Adipose tissue (tissue), 3 donors: ENCODE data around the gene VPS13D. TPM values are rescaled to one million over a fixed set of nuclear protein-coding genes. Genes with fewer than 3 reads are reported as not detected.
"Not testable (repeated sequence)": the region's sequence is repeated elsewhere in the genome, so short reads cannot be mapped to it uniquely, and the experiment has no call there.

Source experiments
- H3K27ac ChIP-seq: one replicate; pipeline ENCODE4 v1.5.1; 2013; ENCODE audit warnings: low read depth, low read length
- WGBS, 3 donors: extraction: QIAGEN DNeasy Blood & Tissue Kit; methylation state at CpG; one replicate each; pipeline ENCODE4 v1.1.7; 2013; 5-methylcytosine and 5-hydroxymethylcytosine counted together
- polyA plus RNA-seq, 3 donors: library from polyadenylated mRNA; stranded (reverse); fragments of 200-250 nt; gene quantifications; one replicate each; pipeline ENCODE4 v1.2.3, GENCODE V29; 2013
- donor health status: healthy with polysubstance abuse.
- donor health status: Bipolar disorder and iron deficiency.
- donor health status: healthy.

Gene VPS13D
- polyA plus RNA-seq, 3 donors: 10.6 to 40.7 (median 23.4) TPM

DNA sequence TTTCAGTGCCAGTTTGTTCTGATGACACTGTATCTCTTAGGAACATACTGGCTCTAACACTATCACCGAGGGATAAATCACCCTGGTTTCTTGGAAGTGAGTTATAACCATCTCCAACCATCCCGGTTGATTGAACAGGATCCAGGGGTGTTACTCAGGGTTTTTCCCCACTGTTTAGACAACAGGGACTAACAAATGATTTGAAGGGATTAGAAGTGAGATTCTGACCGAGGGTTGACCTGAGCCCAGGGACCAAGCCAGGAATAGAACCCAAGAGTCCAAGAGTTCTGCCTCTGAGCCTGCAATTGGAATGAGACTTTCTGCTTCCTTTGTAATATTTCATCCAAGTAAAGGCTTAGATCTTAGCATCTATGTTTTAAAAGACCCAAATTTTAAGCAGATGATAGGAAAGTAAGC, 234.2 kb downstream of the VPS13D start:
- WGBS, 3 donors: 57 to 64% (median 62%) methylated on average over 3 of the region's 3 CpGs
- H3K27ac ChIP-seq: no peak overlapping the region

DNA sequence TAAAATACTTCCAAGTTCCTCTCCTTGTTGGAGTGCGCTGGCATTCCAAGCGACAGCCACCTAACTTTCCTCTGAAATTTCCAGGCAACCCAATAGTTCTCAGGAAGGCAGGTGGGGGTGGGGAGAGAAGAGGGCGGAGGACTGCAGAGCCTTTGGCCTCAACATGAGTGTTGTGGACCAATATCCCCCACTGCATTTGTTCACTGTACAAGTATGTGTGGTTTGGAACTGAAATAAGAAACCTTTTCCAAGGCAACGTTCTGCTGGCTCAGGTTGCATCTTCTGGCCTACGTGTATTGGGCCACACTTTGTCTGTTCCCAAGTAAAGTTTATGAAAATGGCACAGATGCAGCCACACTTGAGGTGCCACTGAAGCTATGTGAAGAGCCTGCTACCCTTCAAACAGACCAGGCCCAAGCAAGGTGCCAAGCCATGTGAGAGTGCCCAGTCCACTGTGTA, 234.8 kb downstream of the VPS13D start:
- H3K27ac ChIP-seq: no peak overlapping the region
- WGBS, 3 donors: 48 to 62% (median 62%) methylated on average over 5 of the region's 5 CpGs

DNA sequence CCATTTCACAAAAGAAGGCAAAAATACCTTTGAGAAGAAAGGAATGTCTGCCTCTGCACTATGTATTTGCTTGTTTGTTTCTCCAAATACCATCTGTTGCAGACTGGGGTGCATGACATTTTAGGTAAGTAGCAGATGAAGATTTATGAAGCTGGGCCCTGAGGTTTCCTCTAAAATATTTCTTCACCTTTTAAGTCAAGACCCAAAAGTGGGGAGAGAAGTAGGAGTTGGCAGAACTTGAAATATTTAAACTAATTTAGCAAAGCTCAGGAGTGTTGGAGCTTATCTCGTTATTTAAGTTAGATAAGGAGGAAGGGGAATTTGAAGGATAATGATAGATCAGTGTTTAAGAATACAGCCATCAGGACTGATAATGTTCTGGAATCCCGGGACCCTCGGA, 235.3 kb downstream of the VPS13D start:
- H3K27ac ChIP-seq: no peak overlapping the region
- 31 to 84% (median 77%) methylated on average over 3 of the region's 3 CpGs for WGBS, 3 donors

DNA sequence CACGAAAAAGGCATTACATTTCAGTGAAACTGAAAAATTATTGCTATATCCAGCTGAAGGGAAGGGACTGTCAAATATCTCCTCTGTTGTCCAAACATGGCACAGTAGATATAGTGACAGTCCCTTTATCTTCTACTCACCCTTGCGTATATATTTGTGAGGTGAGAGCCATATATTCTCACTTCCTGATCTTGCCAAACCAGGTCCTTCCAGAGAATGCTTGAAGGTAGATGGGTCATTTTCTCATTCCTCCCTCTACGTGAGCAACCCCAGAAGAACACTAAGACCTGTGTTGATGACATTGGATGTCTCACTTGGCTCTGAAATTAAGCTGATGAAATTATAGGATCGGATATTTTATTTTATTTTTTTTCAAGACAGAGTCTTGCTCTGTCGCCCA, 237.0 kb downstream of the VPS13D start:
- 90 to 96% (median 93%) methylated on average over 5 of the region's 5 CpGs for WGBS, 3 donors
- no peak overlapping the region for H3K27ac ChIP-seq

DNA sequence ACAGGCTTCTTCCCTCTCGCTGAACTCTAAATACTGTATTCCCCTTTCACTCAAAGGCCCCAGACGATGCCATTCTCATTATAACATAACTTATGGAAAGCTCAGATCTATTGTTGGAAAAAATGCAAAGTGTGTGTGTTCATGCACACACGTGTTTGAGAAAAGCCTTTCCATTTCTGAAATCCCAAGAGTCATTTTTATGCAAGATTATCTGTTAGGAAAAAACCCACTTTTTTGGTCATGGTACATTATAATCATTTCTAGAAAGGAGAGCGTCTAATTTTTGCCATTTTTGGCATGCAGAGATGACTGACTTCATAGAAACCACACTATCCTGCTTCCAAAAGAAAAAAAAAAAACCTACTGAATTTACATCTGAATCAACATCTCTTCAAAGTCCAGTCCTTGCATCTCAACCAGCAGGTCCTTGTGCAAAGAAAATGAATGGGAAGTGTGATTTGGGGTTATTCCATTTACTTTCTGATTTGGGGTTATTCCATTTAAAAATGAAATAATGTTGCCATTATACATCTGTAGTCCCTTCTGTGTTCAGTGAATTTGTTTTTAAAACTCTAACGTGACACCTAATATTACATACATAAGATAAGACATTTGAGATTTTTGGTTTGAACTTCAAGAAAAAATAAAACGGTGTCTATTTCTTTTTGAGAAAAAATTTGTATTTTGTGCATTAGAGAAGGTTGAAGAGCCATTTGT, 237.9 kb downstream of the VPS13D start:
- 90 to 92% (median 91%) methylated on average over 6 of the region's 6 CpGs for WGBS, 3 donors
- no peak overlapping the region for H3K27ac ChIP-seq

DNA sequence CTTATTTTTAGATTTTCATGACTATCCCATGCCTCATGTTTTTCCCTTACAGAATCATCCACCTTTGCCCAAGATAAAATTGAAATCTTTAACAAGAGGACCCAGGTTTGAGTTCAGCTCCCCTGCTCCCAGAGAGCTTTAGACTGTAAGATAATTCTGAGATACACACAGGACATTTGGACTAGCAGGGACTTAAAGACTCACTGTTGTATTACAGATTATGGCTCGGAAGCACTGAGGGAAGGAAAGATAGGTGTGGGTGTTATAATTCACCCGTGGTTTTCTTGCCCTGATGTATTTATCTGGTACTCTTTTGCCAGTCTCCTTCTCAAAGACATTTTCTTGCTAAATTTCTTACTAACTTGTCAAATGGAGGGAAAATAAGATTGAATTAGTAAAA, 238.5 kb downstream of the VPS13D start:
- WGBS, 3 donors: 84 to 94% (median 85%) methylated on average over 2 of the region's 2 CpGs
- H3K27ac ChIP-seq: no peak overlapping the region

DNA sequence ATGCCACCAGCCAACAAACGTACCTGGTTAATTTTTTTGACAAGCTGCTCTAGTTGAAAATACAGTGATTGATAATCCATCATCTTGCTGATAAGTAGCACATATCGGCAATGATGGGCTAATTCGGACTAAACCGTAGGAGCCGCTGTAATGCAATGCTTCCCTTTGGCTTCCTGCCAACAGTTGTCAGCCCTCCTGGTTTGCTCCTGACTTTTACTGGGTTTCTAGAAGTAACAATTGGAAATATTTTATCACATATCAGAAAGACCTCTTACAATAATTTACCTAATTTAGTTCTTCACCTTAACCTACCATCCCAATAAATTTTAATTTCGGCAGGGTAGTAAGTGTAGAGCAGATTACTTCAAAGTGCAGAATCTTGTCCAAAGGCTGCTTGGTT, 239.7 kb downstream of the VPS13D start:
- no peak overlapping the region for H3K27ac ChIP-seq

DNA sequence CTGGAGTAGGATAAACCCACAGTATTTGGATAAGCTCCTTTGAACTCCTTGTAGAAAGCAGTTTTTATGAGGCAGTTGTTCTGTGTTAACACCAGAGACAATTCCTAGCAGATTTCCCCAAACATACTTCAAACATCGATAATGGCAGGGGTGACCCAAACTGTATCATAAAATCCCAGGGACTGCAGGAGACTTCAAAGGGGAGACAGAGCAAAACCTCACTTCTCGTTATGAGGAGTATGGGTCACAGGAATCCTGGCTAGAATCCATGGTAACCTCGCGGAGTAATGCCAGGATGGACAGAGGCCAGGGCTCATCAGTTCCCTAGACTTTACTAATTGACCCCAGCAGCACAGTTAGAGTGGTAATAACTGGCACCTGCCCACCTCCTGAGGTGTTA, 240.2 kb downstream of the VPS13D start:
- no peak overlapping the region for H3K27ac ChIP-seq
- 18 to 61% (median 61%) methylated on average over 4 of the region's 4 CpGs for WGBS, 3 donors

More for the DNA sequence above, 239.7 kb downstream of the VPS13D start:
- WGBS, 3 donors: 26 to 59% (median 52%) methylated on average over 6 of the region's 6 CpGs

DNA sequence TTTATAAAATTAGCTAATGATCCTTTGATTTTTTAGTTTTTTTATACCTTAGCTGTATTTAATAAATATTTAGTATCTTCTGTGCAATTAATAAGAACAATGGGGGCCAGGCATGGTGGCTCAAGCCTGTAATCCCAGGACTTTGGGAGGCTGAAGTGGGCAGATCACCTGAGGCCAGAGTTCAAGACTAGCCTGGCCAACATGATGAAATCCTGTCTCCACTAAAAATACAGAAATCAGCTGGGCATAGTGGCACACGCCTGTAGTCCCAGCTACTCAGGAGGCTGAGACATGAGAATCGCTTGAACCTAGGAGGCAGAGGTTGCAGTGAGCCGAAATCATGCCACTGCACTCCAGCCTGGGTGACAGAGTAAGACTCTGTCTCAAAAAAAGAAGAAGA, 241.1 kb downstream of the VPS13D start:
- 96 to 98% (median 97%) methylated on average over 3 of the region's 3 CpGs for WGBS, 3 donors
- H3K27ac ChIP-seq: not testable (repeated sequence)

DNA sequence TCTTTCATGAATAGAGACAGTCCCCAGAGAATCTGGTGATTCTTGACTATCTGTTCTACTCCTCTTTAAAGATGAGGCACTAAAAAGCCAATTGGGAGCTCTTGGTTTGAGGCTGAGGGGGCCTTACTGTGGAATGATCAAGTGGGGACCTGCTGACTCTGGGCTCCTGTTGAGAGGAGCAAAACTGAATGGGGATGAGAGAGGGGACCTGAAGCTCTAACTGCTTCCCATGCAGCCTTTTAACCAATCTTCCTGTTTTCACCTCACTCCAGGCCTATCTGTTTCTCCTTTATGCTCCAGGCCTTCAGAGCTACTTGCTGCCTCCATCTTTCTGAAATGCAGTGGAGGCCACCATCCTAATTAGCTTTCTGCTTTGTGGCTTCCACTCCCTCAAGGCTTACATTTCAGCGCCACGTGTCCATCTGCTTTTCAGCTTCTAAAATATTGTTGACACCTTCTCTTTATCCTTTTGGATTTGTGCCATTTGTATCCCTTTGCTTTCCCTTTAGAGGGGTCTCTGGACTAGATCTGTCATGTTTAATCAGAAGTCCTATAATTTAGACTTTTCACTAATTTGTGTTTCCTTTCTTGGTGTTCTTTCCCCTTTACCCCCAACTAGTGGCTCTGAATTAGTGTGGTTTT, 242.4 kb downstream of the VPS13D start:
- WGBS, 3 donors: 96 to 100% (median 100%) methylated on average over 2 of the region's 2 CpGs
- no peak overlapping the region for H3K27ac ChIP-seq

DNA sequence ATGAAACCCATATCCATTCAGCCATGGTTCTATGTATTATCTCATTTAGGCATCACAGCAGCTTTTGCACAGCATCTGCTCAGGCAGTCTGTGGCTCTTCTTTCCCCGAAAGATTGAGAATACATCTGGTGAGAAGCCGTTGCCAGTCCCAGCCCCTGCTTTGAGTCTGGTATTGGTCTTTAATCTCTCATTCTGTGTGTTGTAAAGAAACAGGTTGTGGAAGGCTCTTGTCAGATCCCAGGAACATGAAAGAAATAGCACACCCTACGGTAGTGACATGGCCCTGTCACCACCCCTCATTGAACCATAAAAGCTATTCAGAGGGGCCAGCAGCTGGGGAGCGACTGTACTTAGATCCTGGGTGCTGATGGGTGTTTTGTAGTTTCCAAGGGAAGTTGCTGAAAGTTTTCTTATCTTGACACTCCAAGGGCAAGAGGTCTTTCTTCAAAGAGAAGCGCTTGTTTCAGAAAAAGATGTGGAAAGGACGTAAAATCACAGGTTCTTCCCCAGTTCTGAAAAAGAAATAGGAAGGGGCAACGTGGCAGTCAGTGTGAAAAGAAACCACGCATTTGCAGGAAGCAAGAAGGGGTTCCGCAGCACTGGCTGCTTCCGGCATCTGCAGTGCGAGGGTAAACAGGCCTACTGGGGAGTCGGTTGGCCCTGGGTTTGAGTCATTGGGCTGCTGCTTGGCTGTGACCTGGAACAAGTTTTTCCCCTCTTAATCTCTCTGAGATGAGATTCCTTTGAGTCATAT, 243.1 kb downstream of the VPS13D start:
- 59 to 63% (median 61%) methylated on average over 12 of the region's 12 CpGs for WGBS, 3 donors

DNA sequence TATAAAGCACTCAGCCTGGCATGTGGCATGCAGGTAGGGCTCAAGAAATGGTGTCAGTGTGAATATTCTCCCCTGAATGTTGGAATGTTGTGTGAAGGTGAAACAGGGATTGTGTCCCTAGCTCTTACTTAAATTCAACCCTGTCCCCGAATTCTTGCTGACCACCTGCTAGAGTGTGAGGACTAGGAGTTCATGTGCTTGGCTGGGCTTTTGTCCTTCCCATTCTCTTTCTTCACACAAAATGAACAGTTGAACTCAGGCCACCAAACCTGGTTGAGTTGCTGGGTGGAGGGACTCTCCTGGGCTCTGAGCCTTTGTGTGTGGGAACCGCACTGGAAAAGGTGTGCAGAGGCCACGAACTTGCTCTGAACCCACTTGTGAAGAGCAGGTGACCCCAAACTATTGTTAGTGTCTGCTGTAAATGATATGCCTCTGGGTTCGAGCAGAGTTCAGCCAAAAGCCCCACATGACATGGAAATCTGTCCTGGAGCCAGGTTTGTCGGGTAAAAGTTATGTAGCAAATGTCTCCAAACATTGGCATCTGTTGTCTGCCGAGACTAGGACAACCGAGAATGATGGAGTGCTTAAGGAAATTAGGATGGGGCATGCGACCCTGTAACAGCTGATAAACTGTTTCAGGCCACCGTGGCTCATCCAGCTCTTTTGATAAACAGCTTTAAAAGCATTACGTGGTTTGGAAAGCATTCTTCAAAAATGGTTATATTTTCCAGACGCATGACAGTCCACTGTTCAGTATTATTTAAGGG, 243.9 kb downstream of the VPS13D start:
- 50 to 63% (median 53%) methylated on average over 11 of the region's 11 CpGs for WGBS, 3 donors
- no peak overlapping the region for H3K27ac ChIP-seq

More for the DNA sequence above, 243.1 kb downstream of the VPS13D start:
- H3K27ac ChIP-seq: no peak overlapping the region

DNA sequence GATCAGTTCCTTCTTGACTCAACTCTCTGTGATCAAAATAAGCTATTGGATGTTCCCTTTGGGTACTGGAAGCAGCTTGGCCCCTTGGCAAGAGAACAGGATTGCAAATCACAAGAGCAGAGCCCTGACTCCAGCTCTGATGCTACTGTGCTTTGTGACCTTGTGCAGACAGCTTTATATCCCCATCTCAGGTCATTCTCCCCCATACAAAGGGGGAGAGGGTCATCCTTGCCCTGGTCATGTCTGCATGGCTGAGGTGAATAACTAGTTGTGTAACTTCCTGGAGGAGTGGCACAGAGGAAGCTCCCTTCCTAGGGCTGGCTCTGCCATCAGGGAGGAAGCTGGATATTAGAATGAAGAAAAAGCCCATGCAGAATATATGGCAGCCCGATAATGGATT, 245.3 kb downstream of the VPS13D start:
- no peak overlapping the region for H3K27ac ChIP-seq
- 17 to 40% (median 33%) methylated on average over 1 of the region's 1 CpG for WGBS, 3 donors

DNA sequence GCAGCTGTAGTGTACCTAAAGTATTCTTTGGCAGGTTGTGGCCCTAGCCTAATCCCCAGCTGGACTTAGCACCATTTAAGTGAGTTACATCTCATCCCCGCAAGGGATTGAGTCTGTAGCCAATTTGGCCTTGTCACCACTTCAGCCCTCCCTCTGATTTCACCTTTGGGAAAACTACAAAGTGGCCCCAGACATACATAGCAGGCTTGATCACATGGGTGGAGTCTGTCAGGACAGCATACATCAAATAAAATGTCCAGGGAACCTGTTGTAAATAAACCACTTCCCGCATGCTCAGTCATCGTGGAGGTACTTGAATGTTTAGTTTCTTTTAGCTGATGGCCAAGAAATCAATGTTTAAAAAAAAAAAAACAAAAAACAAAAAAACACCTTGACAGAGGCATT, 245.7 kb downstream of the VPS13D start:
- 24 to 53% (median 47%) methylated on average over 3 of the region's 3 CpGs for WGBS, 3 donors

DNA sequence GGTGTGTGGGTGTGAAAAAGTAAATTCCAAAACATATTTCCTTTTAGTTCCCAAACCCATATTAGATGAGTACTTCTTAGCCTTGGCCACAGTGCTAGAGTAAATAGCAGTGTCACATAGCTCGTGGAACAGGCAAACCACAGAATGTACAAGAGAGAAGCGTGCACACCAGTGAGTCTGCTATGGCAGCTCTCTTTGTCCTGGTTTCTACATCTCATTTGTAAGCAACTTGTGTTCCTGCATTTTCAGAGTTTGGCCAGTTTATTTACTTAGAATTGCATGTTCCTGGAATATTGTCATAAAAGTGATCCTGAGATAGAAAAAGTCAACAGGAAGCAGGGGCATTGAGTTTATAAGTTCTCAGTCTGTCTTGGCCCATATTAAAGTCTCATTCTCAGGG, 246.1 kb downstream of the VPS13D start:
- no peak overlapping the region for H3K27ac ChIP-seq

More for the DNA sequence above, 245.7 kb downstream of the VPS13D start:
- H3K27ac ChIP-seq: no peak overlapping the region

DNA sequence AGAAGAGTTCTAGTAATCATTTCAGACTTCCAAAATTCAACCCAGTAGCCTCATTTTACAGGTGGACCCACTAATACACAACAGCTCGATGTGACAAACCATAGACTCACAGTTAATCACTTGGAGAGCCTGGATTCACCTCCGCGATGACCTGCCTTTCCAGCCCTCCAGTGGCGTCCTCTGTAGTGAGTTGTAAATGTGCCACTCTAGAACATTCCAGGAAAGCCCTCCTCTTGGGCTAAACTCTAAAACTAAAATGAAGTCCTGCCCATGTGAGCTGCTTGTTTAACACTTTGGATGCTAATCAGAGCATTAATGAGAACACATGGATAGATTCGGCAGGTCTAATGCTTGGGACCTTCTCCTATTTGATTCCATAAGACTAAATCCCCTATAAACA, 247.5 kb downstream of the VPS13D start:
- WGBS, 3 donors: 93 to 97% (median 97%) methylated on average over 5 of the region's 5 CpGs
- H3K27ac ChIP-seq: no peak overlapping the region

More for the DNA sequence above, 246.1 kb downstream of the VPS13D start:
- WGBS, 3 donors: 39 to 54% (median 45%) methylated on average over 2 of the region's 2 CpGs

DNA sequence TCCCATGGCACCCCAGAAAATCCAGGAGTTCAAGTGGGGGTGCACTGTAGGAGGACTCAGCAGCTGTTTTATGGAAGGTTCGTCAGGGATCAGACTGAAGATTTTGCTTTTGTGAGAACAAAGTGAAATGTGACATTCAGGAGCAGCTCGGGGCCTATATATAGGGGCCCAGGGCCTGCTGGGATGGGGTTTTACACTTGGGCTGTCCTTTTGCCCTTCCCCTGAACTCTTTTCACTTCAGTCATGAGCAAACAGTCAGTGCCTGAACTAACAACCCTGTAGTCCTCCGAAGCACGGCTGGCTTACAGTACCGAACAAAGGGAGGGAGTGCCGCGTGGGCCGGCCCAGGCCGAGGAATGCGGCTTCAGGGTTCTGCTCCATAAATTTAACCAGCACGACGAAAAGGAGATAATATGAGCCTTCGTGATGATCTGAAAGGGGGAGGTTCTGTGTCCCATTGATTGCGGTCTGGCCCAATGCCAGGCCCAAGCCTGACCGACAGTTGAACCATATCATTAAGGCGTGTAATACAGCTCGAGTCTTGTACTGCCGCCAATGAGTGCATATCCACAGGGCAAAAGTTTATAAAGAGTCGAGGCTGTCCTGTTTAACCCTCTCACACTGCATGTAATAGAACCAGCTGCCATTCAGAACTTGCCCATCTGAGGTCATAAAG, 248.2 kb downstream of the VPS13D start:
- WGBS, 3 donors: 8 to 31% (median 23%) methylated on average over 19 of the region's 19 CpGs

DNA sequence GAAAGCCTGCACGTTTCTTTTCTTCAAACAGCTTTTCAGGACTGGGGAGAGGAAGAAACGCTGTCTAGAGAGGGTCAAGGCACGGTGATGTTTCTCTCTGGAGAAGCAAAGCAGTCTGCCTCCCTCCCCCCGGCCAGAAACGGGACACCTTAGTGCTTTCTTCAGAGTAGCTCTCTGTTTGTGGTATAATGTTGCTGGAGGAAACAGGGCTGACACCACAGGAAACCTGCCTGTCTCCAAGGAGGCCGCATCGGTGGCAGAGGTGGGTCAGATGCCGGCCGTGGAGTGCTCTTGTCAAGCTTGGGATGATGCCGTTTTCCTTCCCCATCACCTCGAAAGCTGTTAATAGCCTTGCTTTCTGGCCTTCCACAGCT, 248.8 kb downstream of the VPS13D start:
- WGBS, 3 donors: 19 to 57% (median 21%) methylated on average over 11 of the region's 11 CpGs
- H3K27ac ChIP-seq: no peak overlapping the region

More for the DNA sequence above, 248.2 kb downstream of the VPS13D start:
- H3K27ac ChIP-seq: no peak overlapping the region
